ENCODE measurements around the gene SLC66A1.

The SLC66A1 gene

DNA sequence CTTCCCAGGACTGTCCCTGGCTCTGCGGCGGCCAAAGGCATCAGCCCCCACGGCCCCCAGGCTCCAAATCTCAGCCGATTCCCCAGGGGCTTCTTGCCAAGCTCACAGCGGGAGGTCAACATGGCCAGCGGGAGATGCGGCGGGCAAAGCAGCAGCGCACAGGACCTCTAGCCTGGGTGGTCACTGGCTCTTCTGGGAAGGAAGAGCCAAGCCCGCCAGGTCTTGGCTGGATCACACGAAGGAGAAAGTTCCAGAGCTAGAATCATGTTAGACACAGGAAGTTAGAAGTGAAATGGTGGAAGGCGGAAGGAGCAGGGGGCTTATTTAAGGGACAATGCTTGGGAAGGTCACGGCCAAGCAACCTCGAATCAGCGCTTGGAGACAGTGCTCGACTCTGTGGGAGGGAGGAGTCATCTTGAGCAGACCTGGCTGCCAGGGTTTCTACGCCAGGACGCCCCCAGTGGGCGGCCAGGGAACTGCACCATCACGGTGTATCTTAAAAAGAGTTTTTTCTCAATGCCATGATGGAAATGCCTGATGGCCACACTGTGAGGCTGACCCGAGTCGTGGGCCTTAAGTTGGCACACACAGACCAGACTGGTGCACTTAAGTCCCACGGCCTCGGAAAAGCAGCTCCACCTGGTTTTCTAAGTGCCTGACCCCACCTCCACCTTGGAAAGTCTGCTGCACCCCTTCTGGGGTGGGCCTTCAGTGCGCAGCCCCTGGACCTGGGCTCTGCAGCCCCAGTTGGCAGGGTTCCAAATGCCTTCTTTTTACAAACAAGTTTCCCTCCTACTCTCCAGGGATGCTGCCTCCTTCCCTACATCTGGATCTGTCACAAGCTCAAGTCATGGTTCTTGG, 29.3 kb downstream of the SLC66A1 start:
- TF ChIP-seq, protein P1, sequence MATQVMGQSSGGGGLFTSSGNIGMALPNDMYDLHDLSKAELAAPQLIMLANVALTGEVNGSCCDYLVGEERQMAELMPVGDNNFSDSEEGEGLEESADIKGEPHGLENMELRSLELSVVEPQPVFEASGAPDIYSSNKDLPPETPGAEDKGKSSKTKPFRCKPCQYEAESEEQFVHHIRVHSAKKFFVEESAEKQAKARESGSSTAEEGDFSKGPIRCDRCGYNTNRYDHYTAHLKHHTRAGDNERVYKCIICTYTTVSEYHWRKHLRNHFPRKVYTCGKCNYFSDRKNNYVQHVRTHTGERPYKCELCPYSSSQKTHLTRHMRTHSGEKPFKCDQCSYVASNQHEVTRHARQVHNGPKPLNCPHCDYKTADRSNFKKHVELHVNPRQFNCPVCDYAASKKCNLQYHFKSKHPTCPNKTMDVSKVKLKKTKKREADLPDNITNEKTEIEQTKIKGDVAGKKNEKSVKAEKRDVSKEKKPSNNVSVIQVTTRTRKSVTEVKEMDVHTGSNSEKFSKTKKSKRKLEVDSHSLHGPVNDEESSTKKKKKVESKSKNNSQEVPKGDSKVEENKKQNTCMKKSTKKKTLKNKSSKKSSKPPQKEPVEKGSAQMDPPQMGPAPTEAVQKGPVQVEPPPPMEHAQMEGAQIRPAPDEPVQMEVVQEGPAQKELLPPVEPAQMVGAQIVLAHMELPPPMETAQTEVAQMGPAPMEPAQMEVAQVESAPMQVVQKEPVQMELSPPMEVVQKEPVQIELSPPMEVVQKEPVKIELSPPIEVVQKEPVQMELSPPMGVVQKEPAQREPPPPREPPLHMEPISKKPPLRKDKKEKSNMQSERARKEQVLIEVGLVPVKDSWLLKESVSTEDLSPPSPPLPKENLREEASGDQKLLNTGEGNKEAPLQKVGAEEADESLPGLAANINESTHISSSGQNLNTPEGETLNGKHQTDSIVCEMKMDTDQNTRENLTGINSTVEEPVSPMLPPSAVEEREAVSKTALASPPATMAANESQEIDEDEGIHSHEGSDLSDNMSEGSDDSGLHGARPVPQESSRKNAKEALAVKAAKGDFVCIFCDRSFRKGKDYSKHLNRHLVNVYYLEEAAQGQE (IDR thresholded peaks at IDR 0.05; ENCODE audit: insufficient read depth in 1 of 2, low read depth in 2 of 2, low read length in 2 of 2), result no peak
- TF ChIP-seq TAF1 (IDR thresholded peaks at IDR 0.05; ENCODE audit: borderline replicate concordance, insufficient read depth, low read length), result no peak
- TF ChIP-seq FOXP2 (optimal IDR thresholded peaks at IDR 0.05; ENCODE audit: borderline replicate concordance, extremely low read depth, extremely low read length, insufficient read depth), result no peak
- no peak for TF ChIP-seq SIN3A (IDR thresholded peaks at IDR 0.05; ENCODE audit: borderline replicate concordance, insufficient read depth, low read length)
- TF ChIP-seq POLR2AphosphoS5 (IDR thresholded peaks at IDR 0.05; ENCODE audit: low read depth, low read length), result no peak

DNA sequence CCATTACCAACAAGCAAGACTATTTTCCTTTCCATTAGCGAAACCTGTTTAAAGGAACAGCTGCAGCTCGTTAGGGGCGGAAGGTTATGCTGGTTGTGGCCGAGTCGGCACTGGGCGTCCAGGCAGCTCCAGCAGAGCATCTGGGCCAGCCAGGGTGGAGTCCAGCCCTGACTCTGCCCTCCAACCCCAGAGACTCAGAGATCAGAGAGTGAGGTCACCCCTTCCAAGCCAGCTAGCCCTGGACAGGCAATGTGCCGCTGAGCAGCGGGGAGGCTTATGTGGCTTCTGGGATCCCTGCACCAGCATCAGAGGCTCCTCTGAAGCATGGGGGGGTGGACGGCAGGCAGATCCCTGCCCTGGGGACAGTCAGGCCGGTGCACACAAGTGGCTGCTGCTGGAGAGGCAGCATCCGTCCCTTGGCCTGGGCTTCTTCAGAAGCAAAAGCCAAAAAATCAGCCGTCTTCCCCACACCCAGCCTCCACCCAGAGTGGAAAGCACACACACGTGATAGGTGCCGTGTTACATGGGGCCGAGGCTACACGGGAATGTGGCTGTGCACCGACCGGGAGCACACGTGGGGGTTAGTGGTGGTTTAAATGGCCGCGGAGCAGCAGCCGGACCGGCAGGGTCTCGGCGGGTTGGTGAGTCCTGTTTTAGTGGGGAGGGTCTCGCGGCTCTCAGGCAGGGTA, 30.1 kb downstream of the SLC66A1 start:
- TF ChIP-seq FOXP2 (optimal IDR thresholded peaks at IDR 0.05; ENCODE audit: borderline replicate concordance, extremely low read depth, extremely low read length, insufficient read depth) (no peak), TAF1 (IDR thresholded peaks at IDR 0.05; ENCODE audit: borderline replicate concordance, insufficient read depth, low read length) (no peak), SIN3A (IDR thresholded peaks at IDR 0.05; ENCODE audit: borderline replicate concordance, insufficient read depth, low read length) (no peak), POLR2AphosphoS5 (IDR thresholded peaks at IDR 0.05; ENCODE audit: low read depth, low read length) (no peak)
- TF ChIP-seq, protein P1 (IDR thresholded peaks at IDR 0.05; ENCODE audit: insufficient read depth in 1 of 2, low read depth in 2 of 2, low read length in 2 of 2), result no peak

DNA sequence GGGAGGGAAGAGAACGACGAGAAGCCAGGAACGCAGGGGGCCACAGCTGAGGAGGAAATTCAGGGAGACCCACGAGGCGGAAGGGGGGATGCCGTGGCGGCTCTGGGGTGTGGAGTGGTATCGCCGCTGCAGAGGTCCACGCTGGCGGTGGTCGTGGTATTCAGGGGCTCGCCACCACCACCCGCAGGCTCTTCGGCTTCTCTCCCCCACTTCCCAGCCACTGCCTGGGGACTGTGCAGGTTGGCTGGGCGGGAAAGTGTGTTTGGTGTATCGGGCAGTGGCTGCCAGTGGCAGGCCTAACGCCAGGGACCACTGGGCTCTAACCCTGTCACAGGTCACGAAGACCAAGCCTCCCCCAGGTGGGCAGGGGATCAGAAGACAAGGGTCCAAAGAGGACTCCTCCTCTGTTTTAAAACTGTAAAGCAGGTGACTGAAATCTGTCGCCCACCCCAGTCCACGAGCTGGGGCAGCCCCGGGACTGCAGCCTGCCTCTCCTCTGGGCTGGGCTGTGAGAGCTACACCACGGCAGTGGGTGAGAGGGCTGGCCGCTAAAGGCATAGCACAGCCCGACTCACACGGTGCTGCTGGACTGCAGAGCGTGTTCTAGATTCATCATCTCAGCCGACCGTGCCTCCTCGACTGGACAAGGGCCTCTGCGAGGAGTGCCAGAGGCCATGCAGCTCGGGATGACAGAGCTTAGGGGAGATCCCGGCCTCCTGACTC, 30.9 kb downstream of the SLC66A1 start:
- no peak for TF ChIP-seq FOXP2 (optimal IDR thresholded peaks at IDR 0.05; ENCODE audit: borderline replicate concordance, extremely low read depth, extremely low read length, insufficient read depth)
- TF ChIP-seq, protein P1 (IDR thresholded peaks at IDR 0.05; ENCODE audit: insufficient read depth in 1 of 2, low read depth in 2 of 2, low read length in 2 of 2), result no peak
- TF ChIP-seq POLR2AphosphoS5 (IDR thresholded peaks at IDR 0.05; ENCODE audit: low read depth, low read length), result no peak
- no peak for TF ChIP-seq TAF1 (IDR thresholded peaks at IDR 0.05; ENCODE audit: borderline replicate concordance, insufficient read depth, low read length)
- TF ChIP-seq SIN3A (IDR thresholded peaks at IDR 0.05; ENCODE audit: borderline replicate concordance, insufficient read depth, low read length), result no peak

DNA sequence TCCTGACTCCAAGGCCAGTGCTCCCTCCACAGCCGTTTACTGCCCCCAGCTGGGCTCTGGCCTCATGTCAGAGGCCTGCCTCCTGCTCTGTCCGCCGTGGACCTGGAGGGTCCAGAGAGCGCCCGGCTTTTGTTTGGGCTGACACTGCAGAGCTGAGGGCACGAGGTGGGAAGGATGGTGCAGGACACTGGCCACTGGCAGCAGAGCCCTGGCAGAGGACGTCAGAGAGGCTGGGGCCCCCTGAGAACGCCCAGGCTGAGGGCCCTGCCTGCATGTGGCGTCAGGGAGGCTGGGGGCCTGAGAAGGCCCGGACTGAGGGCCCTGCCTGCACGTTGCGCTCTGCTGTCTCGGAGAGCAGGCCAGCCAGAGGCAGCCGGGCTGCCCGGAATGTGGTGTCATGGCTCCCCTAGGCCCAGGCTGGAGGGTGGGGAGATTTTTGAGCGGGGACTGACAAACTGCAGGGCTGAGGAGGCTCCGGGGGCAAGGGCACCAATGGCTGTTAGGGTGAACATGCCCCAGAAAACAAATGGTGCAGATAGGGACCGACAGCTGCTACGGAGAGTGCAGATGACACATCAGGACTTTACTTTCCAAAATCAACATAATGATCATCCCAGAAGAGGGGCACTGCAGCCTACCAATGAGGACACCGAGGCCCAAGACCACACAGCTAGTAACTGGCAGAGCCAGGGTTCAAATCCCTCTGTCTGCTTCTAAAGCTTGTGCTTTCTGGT, 31.7 kb downstream of the SLC66A1 start:
- no peak for TF ChIP-seq POLR2AphosphoS5 (IDR thresholded peaks at IDR 0.05; ENCODE audit: low read depth, low read length)
- no peak for TF ChIP-seq SIN3A (IDR thresholded peaks at IDR 0.05; ENCODE audit: borderline replicate concordance, insufficient read depth, low read length)
- TF ChIP-seq, protein P1 (IDR thresholded peaks at IDR 0.05; ENCODE audit: insufficient read depth in 1 of 2, low read depth in 2 of 2, low read length in 2 of 2), result no peak
- no peak for TF ChIP-seq FOXP2 (optimal IDR thresholded peaks at IDR 0.05; ENCODE audit: borderline replicate concordance, extremely low read depth, extremely low read length, insufficient read depth)
- TF ChIP-seq TAF1 (IDR thresholded peaks at IDR 0.05; ENCODE audit: borderline replicate concordance, insufficient read depth, low read length), result no peak
